ENCODE results near the gene FAM227B.

DNA sequence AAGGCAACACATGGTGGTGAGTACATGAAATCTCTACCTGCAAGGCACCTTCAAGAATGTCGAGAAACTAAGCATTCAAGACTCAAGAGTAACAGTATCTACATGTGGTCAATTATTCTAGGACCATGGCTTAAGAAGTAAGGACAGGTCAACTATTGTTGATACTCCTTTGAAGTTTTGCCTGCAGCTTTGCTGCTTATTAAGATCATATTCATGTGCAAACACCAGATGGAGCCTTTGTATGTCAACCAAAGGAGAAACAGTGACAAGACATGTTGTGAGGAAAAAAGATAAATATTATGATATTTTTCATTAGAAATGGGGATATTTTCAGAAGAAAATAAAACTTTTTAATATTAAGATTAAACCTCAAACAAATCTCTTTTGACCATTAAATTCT is 249.8 kb downstream of the FAM227B start:
- TF ChIP-seq, protein P1, sequence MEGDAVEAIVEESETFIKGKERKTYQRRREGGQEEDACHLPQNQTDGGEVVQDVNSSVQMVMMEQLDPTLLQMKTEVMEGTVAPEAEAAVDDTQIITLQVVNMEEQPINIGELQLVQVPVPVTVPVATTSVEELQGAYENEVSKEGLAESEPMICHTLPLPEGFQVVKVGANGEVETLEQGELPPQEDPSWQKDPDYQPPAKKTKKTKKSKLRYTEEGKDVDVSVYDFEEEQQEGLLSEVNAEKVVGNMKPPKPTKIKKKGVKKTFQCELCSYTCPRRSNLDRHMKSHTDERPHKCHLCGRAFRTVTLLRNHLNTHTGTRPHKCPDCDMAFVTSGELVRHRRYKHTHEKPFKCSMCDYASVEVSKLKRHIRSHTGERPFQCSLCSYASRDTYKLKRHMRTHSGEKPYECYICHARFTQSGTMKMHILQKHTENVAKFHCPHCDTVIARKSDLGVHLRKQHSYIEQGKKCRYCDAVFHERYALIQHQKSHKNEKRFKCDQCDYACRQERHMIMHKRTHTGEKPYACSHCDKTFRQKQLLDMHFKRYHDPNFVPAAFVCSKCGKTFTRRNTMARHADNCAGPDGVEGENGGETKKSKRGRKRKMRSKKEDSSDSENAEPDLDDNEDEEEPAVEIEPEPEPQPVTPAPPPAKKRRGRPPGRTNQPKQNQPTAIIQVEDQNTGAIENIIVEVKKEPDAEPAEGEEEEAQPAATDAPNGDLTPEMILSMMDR (conservative IDR thresholded peaks at IDR 0.05): no peak; the same call in 1 of the 2 replicates
- TF ChIP-seq EZH2 (IDR thresholded peaks at IDR 0.05; ENCODE audit: low read depth): no peak

Data from PC-9 (cell line).